ENCODE data around the gene ZFP36L2.

DNA sequence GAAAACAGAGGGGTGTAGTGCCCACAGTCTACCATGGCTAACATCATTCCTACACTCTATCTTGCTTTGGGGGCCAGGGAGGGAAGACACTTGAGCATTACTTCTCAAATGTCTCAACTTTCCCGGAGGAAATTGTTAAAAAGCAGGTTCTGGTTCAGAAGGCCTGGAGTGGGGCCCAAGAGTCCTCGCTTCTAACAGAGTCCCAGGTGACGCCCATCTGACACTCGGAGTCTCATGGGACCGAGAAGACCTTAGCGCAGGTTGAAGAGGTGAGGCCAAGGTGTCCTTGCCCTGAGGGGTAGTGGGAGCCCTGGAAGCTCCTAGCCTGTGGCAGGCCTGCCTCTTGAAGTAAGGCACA is 40.1 kb downstream of the ZFP36L2 start:
- TF ChIP-seq, protein P1, sequence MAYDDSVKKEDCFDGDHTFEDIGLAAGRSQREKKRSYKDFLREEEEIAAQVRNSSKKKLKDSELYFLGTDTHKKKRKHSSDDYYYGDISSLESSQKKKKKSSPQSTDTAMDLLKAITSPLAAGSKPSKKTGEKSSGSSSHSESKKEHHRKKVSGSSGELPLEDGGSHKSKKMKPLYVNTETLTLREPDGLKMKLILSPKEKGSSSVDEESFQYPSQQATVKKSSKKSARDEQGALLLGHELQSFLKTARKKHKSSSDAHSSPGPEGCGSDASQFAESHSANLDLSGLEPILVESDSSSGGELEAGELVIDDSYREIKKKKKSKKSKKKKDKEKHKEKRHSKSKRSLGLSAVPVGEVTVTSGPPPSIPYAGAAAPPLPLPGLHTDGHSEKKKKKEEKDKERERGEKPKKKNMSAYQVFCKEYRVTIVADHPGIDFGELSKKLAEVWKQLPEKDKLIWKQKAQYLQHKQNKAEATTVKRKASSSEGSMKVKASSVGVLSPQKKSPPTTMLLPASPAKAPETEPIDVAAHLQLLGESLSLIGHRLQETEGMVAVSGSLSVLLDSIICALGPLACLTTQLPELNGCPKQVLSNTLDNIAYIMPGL (CRISPR knock-in tag; IDR thresholded peaks at IDR 0.05; ENCODE audit: borderline replicate concordance), result no peak
- TF ChIP-seq, protein P2, sequence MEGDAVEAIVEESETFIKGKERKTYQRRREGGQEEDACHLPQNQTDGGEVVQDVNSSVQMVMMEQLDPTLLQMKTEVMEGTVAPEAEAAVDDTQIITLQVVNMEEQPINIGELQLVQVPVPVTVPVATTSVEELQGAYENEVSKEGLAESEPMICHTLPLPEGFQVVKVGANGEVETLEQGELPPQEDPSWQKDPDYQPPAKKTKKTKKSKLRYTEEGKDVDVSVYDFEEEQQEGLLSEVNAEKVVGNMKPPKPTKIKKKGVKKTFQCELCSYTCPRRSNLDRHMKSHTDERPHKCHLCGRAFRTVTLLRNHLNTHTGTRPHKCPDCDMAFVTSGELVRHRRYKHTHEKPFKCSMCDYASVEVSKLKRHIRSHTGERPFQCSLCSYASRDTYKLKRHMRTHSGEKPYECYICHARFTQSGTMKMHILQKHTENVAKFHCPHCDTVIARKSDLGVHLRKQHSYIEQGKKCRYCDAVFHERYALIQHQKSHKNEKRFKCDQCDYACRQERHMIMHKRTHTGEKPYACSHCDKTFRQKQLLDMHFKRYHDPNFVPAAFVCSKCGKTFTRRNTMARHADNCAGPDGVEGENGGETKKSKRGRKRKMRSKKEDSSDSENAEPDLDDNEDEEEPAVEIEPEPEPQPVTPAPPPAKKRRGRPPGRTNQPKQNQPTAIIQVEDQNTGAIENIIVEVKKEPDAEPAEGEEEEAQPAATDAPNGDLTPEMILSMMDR (IDR thresholded peaks at IDR 0.05), result no peak
- TF ChIP-seq EP300 (IDR thresholded peaks at IDR 0.05) (no peak), FOSL2 (IDR thresholded peaks at IDR 0.05) (no peak), FOSL2 (CRISPR knock-in tag; IDR thresholded peaks at IDR 0.05) (no peak), CHD2 (IDR thresholded peaks at IDR 0.05; ENCODE audit: low read length, partially characterized antibody) (no peak), REST (IDR thresholded peaks at IDR 0.05) (no peak), SMC3 (IDR thresholded peaks at IDR 0.05) (no peak), RFX5 (IDR thresholded peaks at IDR 0.05) (no peak), USF2 (IDR thresholded peaks at IDR 0.05) (no peak), SREBF2 (IDR thresholded peaks at IDR 0.05) (no peak)

Data from A549 (cell line).